Fibroblast of peridontal ligament (primary cell): Measurements from ENCODE around the gene C1QTNF12.

ENCODE experiments used
- DNase-seq: peaks from one replicate; pipeline ENCODE4 v3.0.0-alpha.2; 2010; ENCODE audit errors: extremely low read depth

The C1QTNF12 gene, protein sequence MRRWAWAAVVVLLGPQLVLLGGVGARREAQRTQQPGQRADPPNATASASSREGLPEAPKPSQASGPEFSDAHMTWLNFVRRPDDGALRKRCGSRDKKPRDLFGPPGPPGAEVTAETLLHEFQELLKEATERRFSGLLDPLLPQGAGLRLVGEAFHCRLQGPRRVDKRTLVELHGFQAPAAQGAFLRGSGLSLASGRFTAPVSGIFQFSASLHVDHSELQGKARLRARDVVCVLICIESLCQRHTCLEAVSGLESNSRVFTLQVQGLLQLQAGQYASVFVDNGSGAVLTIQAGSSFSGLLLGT

DNA sequence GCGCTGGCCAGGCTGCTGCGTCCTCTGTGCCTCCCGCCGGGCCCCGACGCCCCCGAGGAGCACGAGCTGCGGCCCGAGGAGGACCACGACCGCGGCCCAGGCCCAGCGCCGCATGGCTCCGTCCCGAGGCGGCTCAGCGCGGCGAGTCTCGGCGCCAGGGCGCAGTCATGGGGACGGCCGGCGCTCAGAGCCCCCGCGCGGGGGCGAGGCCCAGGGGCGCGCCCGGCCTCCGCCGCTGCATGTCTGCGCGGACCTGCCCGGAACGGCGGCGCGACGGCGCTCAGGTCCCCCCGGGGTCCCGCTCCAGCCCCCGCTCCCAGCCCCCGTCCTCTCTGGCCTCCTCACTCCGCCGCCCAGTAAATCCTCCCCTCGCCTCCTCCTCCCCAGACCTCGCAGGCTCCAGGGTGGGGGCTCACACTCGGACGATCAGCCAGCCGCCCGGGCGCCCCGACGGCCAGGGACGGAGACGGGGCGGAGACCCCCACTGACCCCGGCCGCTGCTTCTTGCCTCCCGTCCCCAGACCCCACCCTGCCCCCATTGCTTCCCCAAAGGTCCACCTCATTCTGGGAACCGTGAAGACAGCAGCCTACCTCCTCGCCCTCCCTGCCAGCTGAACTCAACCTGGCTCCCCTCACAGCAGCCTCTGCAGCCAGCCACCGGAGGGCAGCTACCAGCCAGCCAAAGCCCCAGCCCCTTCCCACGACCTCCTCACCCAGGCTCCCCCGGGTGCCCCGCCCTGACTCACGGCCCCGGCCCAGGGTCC is at the start of gene C1QTNF12:
Gene C1QTNF12 (minus strand): TSS at position 146 of the 764 bp plus-strand sequence. CDS start 32 bp downstream, at position 114.
- DNase-seq = no peak

DNA sequence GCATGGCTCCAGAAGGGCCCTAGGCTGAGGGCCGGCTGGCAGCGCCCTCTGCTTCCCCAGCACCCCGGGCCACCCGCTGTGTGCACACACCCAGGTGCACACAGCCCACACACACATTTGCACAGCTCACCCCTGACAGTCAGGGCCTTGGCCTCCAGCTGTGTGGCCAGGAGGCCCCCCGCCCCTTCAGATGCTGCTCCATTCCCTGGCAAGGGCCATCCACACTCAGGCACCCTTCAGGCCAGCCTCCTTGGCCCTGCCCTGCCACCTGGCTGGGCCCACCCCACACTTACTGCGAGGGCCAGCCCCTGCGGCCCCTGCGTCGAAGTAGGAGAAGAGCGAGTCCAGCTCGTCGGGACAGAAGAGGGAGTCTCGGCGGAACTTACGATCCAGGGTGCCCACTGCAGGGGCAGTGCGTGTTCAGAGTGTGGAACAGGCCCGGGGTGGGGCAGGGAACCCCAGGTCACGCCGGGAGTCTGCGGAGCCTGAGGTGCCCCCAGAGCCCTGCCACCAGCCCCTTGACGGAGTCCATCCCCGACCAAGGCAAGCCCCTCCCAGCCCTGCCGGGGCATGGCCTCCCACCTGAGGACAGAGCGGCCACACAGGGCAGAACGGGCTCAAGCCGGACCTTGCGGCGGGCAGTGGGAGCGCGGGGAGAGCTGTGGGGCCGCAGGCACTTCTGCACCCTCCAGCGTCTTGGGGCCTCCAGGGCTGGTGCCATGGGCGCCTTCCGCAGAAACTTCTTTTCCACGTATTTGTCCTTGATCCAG is 48.8 kb upstream of the C1QTNF12 start:
- DNase-seq = no peak

DNA sequence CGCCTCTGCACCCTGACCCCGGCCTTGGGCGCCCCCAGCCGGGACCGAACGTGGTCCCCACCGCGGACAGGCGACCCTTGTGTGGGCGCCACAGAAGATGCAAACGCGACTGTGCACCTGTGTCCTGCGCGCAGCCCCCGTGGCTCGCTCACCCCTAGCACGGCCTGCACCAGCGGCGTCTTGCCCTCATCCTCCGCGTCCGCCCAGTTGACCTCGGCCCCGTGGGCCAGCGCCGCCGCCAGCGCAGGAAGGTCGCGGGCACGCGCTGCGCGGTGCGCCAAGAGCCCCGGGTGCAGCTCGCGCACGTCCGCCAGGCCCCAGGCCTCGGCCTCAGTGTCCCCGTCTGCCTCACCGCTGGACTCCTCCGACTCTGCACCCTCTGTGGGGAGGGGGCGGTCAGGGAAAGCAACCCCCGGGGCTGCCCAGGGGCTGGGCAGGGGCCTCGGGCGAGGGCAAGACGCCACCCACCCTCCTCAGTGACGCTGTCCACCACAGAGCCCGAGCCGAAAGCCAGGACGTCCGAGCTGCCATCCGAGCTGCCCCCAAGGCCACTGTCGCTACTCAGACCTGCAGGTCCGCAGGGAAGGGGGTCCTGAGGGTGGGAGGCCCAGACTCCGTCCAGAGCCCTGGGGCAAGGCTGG is 47.8 kb upstream of the C1QTNF12 start:
- DNase-seq = no peak

DNA sequence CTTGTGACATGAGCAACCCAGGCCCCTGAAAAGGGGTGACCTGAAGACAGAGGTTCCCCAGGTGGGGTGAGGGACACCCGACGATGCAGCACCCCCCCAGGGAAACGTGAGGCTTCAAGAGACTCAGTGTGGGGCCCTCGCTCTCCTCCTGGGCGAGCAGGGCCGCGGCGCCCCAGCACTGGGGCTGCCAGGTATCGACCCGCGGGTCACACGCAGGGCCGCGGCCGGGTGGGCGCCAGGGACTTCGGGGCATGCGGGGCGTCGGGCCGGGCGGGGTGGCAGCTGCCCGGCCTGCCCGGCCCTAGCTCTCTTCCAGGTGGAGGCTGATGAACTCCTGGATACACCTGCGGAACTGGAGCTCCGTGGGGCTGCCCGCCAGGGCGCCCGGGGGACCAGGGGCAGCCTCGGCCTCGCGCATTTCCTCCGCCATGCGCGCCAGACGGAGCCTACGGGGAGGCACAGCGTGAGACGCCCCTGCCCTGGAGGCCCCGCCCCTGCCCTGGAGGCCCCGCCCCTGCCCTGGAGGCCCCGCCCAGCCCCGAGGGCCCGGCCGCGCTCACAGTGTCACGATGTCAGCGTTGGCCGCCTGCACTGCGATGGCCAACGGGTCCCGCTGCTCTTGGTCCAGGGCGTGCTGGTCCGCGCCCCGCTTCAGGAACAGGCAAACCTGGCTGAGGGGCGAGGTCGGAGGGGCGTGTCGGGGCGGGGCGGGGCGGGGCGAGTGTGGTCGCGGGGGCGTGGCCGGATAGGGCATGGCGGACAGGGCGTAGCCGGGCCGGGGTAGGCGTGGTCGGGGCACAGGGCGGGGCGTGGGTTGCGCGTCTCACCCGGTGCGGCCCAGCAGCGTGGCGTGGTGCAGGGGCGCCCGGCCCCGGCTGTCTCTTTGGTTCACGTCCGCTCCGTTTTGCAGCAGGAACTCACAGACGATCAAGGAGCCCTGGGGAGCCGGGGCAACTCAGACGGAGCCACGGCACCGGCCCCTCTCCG is 47.0 kb upstream of the C1QTNF12 start:
- no peak for DNase-seq

DNA sequence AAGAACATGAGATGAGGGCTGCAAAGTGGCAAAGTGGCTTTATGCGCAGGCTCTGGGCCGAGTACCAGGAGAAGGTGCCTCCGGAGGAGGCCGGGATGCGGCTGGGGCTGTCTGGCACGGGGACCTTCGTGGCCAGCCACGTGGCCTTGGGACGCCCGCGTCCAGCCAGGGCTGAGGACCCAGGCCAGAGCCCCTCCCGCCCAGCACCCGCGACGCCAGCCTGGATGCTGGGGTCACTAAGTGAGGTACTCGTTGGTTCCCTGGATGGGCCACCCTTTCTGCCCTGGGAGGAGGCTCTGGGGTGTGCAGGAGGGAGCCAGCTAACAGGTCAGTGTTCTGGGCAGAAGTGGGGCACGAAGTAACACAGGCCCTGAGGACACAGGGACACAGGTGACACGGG is 46.3 kb upstream of the C1QTNF12 start:
- no peak for DNase-seq

DNA sequence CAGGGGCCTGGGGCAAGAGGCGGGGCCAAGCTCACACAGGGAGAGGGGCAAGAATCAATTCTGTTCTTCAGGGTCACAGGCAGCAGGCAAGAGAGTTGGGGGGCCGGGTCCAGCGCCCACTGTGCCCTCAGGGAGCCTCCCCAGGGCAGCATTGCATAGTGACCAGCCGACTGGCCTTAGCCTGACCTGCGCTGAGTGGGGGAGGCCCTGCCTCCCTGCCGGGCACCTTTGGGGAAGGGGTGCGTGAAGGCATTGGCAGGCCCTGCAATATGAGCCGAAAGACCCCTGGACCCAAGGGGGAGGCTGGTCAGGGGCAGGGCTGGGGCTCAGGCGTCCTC is 45.9 kb upstream of the C1QTNF12 start:
- no peak for DNase-seq

DNA sequence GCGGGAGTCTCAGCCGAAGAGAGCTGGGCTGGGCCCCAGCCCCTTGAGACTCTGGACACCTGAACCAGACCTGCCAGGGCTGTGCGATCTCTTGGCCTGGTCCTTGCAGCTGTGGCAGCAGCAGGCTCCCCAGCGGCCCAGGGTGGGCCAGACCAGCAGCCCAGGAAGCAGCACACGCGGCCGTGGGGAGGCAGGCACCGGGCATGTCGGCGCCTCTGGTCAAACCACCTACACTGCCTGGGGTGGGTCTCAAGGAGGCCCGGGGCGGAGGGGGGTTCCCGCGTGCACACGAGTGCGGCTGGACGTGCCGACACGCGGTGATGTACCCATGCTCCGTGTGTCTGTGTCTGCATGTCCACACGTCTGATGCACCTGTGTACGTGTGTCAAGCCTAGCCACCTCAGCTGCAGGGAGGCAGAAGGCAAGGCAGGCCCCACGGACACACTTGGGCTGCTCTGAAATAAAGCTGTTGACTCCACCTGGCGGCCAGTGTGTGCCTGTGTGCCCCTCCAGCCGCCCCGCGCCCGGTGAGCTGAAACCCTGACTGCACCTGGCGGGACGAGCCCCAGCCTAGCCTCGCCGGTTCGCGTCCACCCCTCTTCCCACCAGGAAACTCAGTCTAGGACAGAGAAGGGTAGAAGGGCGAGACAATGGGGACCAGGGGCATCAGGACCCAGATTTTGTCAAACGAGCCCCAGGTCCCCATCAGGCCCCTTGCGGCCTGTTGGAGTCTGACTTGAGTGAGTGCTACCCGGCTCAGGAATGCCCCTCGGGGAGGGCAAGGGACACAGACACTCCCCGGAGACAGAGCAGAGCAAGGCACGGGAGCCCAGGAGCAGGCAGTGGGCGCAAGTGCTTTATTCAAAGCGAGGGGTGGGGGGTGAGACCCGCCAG is 45.3 kb upstream of the C1QTNF12 start:
- peak; percentile 37 for DNase-seq

DNA sequence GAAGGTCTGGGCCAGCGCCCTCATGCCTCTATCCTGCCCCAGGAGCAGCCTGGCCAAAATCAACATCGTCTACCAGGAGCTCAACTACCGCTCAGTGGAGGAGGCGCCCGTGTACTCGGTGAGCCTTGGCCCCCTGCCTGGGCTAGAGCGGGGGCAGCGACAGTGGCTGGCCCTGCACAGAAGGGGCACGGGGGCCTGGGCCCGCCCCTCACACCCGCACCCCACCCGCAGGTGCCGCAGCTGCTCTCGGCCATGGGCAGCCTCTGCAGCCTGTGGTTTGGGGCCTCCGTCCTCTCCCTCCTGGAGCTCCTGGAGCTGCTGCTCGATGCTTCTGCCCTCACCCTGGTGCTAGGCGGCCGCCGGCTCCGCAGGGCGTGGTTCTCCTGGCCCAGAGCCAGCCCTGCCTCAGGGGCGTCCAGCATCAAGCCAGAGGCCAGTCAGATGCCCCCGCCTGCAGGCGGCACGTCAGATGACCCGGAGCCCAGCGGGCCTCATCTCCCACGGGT is 44.6 kb upstream of the C1QTNF12 start:
- no peak for DNase-seq

DNA sequence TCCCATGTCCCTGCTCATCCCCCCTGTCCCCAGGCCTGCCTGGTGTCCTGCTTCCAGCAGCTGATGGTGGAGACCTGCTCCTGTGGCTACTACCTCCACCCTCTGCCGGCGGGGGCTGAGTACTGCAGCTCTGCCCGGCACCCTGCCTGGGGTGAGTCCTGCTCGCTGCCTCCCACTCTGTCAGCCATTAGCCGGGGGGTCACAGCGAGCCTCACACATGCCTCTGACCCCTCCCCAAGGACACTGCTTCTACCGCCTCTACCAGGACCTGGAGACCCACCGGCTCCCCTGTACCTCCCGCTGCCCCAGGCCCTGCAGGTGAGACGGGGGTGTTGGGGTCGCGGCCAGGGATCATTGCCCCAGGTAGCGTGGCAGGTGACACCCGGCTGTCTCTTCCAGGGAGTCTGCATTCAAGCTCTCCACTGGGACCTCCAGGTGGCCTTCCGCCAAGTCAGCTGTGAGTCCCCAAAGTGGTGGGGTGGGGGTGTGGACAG is 43.8 kb upstream of the C1QTNF12 start:
- DNase-seq = no peak

DNA sequence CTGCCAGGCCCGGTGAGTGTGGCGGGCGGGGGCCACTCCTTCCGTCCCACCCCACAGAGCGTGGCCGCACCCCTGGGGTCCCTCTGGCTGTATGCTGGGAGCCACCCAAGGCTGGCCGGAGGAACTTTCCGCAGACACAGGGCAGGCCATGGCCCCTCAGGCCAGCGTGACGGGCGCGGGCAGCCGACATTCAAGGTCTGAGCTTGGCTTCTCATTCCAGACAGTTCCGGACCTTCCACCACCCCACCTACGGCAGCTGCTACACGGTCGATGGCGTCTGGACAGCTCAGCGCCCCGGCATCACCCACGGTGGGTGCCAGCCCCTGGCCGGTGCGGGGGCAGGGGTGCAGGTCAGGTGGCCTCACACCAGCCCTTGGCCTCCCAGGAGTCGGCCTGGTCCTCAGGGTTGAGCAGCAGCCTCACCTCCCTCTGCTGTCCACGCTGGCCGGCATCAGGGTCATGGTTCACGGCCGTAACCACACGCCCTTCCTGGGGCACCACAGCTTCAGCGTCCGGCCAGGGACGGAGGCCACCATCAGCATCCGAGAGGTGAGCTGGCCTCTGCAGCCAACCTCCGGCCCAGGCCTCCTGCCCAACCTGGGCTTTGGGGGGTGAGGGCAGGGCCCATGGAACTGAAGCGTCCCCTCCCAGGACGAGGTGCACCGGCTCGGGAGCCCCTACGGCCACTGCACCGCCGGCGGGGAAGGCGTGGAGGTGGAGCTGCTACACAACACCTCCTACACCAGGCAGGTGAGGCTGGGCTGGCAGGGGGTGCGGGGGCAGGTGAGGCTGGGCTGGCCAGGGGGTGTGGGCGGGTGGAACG is 41.0 kb upstream of the C1QTNF12 start:
- DNase-seq = no peak

DNA sequence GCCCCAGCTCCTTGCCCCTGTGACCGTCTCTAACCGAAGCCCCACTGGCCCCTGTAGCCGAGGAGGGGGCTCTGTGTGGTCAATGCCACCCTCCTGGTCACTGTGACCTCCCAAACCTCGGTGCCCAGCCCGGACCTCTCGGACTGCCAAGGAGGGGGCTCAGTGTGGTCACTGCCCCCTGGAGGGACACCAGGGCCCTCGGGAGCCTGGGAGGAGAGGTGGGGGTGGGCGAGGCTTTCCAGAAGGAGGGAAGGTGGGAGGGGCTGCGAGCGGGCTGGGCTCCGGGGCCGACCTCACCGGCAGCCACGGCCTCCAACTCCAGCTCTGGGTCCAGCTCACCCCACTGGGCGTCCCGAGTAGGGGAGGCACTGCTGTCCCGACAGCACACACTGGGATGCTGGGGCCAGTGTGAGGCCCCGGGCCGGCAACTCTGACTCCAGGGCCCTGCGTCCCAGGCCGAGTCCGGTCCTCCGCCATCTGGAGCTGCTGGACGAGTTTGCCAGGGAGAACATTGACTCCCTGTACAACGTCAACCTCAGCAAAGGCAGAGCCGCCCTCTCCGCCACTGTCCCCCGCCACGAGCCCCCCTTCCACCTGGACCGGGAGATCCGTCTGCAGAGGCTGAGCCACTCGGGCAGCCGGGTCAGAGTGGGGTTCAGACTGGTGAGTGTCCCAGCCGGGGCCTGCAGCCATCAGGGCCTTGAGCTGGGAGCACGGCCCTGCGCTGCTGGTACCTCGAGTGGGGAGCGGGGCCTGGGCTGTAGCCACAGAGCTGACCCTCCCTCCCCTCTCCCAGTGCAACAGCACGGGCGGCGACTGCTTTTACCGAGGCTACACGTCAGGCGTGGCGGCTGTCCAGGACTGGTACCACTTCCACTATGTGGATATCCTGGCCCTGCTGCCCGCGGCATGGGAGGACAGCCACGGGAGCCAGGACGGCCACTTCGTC is 40.1 kb upstream of the C1QTNF12 start:
- DNase-seq = no peak

DNA sequence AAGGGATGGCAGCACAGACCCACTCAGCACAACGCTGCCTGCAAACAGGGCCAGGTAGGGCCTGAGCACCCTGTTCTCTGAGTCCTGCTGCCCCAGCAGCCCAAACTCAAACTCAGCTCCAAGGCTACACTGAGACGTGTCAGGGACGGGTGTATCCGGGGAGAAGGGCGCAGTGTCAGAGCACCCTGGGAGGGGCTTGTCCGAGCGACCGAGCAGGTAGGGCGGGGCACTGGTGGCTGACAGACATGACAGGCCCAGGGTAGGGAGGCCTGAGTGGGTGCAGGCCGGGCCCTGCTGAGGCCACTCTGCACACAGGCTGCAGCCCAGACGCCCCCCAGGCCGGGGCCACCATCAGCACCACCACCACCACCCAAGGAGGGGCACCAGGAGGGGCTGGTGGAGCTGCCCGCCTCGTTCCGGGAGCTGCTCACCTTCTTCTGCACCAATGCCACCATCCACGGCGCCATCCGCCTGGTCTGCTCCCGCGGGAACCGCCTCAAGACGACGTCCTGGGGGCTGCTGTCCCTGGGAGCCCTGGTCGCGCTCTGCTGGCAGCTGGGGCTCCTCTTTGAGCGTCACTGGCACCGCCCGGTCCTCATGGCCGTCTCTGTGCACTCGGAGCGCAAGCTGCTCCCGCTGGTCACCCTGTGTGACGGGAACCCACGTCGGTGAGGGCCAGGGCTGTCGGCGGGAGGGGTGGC is 39.2 kb upstream of the C1QTNF12 start:
- no peak for DNase-seq

DNA sequence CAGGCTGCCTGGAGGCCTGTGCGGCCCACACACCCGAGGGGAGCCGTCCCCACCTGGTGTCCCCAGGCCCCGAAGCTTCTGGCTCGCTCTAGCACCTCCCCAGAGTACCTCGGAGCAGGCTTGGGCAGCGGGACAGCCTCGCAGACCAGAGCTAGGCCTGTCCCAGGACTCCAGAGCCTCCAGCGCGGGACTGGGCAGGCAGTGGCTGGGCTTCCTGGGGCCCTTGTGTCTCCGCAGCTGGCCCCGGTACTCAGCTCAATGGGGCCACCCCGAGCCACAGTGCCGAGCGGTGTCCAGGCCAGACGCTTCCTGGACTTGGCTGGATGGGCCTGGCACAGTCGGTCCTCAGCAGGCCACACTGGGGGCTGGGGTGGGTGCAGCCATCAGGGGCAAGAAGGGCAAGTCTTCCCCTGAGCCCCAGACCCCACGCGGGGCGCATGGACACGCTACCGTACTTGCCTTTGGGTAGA is 38.6 kb upstream of the C1QTNF12 start:
- DNase-seq = no peak

DNA sequence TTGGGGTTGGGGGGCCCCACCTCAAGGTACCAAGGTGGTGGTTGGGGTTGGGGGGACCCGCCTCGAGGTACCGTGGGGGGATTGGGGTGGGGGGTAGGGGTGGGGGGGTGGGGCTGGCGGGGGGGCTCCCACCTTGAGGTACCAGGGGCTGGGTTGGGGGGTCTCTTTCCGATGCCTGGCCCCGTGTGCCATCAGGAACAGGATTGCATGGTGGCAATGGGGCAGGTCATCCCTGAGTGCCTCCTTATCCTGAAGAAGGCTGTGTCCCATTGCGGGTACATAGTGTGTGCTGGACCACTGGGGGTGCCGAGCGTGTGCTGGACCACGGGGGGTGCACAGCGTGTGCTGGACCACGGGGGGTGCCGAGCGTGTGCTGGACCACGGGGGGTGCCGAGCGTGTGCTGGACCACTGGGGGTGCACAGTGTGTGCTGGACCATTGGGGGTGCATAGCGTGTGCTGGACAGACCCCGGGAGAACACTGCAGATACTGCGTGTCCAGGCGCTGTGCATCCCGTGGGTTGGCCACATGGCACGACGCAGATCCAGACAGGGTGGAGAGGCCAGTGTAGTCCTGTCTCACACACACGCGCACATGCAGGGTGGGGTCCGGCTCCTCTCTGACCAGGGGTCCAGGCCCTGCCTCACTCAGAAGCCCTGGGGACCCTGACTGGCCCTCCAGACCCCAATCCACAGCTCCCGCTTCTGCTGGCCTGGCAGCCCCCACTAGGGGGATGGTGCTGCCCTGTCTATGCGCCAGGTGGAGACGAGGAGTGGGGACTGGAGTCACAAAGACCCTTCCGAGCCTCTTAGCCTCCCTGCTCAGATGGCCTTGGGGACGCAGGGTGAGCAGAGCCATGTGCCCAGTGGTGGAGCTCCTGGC is 37.9 kb upstream of the C1QTNF12 start:
- DNase-seq = no peak

DNA sequence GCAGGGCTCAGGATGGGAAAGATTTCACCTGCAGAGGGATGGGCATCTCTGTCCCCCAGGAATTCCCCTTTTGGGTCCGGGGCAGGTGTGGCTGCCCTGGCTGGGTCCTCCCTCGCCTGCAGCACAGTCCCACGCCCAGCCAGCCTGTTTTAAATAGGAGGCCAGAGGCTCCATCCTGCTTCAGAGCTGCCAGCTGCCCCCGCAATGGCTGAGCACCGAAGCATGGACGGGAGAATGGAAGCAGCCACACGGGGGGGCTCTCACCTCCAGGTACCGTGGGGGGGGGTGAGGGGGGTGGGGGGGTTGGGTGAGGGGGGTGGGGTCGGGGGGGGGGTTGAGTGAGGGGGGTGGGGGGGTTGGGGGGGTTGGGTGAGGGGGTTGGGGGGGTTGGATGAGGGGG is 37.3 kb upstream of the C1QTNF12 start:
- DNase-seq = no peak

DNA sequence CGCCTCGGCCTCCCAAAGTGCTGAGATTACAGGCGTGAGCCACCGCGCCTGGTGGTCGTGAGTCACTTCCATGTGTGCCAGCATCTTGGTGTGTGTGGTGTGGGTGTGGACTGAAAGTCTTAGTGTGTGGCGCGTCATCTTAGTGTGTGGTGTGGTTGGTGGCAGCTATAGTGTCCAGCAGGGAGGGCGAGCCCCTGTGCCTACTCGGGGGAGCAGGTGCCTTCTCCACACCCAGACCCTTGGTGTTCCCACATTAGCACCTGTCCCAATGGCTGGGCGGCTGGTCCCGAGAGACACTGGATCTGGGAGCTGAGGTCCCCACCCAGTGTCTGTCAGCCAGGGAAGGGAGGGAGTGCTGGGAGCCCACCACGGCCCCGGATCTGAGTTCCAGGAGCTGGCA is 36.5 kb upstream of the C1QTNF12 start:
- DNase-seq = no peak
